HG02885 (cell line): ENCODE results near the gene ZBTB48.
A peak's percentile ranks its signal among the peaks of the same experiment; 100 is the strongest.
"Not testable (repeated sequence)": the region's sequence is repeated elsewhere in the genome, so short reads cannot be mapped to it uniquely, and the experiment has no call there.

Experiments used
- ATAC-seq: cut with Tn5 transposase; IDR thresholded peaks from one replicate; pipeline ENCODE4 v1.9.1; 2021; ENCODE audit warnings: mild to moderate bottlenecking; ENCODE audit not compliant: unreplicated experiment, poor library complexity

Gene ZBTB48

GRCh38 chr1:6590046-6590445, 10.3 kb downstream of the ZBTB48 start:
- ATAC-seq = no peak

- ATAC-seq = no peak
Measured at GRCh38 chr1:6591222-6591621, 11.4 kb downstream of the ZBTB48 start.

- no peak for ATAC-seq
Measured at GRCh38 chr1:6591644-6592043, 11.8 kb downstream of the ZBTB48 start.

- ATAC-seq = no peak
Measured at GRCh38 chr1:6592441-6592840, 12.6 kb downstream of the ZBTB48 start.

GRCh38 chr1:6592865-6593593, 13.2 kb downstream of the ZBTB48 start:
- ATAC-seq = no peak

GRCh38 chr1:6593810-6594209, 14.0 kb downstream of the ZBTB48 start:
- no peak for ATAC-seq

- no peak for ATAC-seq
Measured at GRCh38 chr1:6594977-6595740, 15.4 kb downstream of the ZBTB48 start.

GRCh38 chr1:6596351-6596750, 16.6 kb downstream of the ZBTB48 start:
- ATAC-seq = no peak

GRCh38 chr1:6596886-6597776, 17.3 kb downstream of the ZBTB48 start:
- ATAC-seq = no peak

- no peak for ATAC-seq
Measured at GRCh38 chr1:6597777-6598131, 18.0 kb downstream of the ZBTB48 start.

- no peak for ATAC-seq
Measured at GRCh38 chr1:6599141-6599975, 19.6 kb downstream of the ZBTB48 start.

GRCh38 chr1:6599991-6600390, 20.2 kb downstream of the ZBTB48 start:
- ATAC-seq = not testable (repeated sequence)

- ATAC-seq = no peak
Measured at GRCh38 chr1:6600410-6601048, 20.7 kb downstream of the ZBTB48 start.

- peak; percentile 35 for ATAC-seq
Measured at GRCh38 chr1:6601049-6601922, 21.5 kb downstream of the ZBTB48 start.

GRCh38 chr1:6601923-6602668, 22.3 kb downstream of the ZBTB48 start:
- ATAC-seq = peak; percentile 10

- peak; percentile 62 for ATAC-seq
Measured at GRCh38 chr1:6602669-6603237, 23.0 kb downstream of the ZBTB48 start, which contains the start of gene KLHL21. Gene KLHL21, minus strand, starts transcription at chr1:6602869. Its CDS starts 52 bp downstream, at chr1:6602817.

- ATAC-seq = peak; percentile 10
Measured at GRCh38 chr1:6603238-6603914, 23.6 kb downstream of the ZBTB48 start.
